Tongue (tissue), 2 donors: Measurements from ENCODE around the gene LRP2. TPM values are rescaled to one million over a fixed set of nuclear protein-coding genes. Genes with fewer than 3 reads are reported as not detected.
"Not testable (repeated sequence)": the region's sequence is repeated elsewhere in the genome, so short reads cannot be mapped to it uniquely, and the experiment has no call there.

Source experiments
- DNase-seq: peaks from one replicate; pipeline ENCODE4 v3.0.0-alpha.2; 2015
- total RNA-seq: library from RNA; depleted of rRNA; stranded (reverse); fragments of >200 nt; gene quantifications from one replicate; pipeline ENCODE4 v1.2.3, GENCODE V29; 2014

LRP2 gene
- total RNA-seq, 1 donor from 2014 or later, result 0.10 TPM

DNA sequence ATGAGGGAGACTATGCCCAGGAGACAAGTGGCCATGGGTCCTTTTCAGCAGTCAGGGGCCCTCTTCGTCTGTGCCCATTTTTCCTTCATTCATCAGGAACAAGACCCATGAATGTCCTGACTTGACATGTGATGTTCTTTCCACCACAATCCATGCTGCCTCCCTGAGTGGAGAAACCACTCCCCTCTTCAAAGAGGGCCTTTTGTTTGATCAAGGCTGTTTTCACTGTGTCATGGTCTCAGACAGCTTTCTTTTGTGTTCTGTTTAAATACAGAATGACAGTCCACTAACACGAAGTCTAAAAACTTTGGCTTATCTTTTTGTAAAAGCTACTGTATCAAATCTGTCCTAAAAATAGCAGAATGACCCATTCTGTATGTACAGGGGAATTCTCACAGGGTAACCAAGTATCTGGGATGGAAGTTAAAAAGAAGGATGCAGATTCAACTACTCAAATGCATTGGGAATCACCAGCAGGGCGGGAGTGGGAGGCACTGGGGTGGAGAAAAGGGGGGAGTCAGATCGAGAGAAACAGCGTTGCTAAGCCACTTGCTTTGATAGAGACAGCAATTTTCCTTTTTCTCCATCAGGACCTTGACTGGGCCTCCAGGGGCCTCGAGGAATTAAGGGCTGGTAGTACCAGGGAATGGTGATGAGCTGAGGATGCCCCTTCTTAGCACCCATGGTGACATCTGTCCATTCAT is 13.9 kb downstream of the LRP2 start:
- no peak for DNase-seq

DNA sequence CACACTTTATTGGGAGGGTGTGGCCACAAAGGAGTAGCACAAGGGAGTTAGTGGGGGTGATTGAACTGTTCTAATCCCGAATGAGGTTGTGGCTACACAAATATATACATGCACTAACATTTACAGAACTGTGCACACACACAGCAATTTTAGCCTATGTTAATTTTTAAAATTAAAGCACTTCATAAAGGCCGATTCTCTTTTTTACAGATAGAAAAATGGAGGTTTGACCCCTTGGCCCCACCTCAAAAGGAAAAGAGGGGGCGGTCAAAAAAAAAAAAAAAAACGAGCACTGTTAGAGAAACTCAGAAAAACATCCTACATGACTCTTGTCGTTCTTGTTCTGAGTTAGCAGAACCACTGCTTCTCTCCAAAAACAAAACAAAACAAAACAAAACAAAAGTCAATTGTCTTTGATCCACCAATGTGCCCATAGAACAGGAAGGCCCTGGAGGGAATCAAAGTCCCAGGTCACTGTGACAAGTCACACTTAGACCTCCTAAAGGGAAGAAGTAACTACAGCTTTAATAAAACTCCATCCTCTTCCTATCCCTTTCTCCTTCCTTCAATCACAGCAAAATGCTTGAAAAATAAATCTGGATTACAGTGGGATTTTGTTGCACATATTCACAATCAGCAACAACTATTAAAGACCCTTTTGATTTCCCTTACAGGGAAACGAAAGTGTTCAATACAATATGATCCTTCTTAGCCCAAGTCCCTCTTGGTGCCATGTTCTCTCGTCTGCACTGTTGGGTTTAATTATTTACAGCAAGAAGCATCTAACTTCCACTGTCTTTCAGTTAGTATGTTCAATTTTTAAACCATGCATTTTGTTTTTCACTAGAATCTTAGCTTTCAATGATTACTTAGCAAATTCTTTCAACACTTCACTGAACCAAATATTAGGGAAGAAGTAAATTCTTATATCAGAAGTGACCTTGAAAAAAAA is 16.6 kb downstream of the LRP2 start:
- no peak for DNase-seq

DNA sequence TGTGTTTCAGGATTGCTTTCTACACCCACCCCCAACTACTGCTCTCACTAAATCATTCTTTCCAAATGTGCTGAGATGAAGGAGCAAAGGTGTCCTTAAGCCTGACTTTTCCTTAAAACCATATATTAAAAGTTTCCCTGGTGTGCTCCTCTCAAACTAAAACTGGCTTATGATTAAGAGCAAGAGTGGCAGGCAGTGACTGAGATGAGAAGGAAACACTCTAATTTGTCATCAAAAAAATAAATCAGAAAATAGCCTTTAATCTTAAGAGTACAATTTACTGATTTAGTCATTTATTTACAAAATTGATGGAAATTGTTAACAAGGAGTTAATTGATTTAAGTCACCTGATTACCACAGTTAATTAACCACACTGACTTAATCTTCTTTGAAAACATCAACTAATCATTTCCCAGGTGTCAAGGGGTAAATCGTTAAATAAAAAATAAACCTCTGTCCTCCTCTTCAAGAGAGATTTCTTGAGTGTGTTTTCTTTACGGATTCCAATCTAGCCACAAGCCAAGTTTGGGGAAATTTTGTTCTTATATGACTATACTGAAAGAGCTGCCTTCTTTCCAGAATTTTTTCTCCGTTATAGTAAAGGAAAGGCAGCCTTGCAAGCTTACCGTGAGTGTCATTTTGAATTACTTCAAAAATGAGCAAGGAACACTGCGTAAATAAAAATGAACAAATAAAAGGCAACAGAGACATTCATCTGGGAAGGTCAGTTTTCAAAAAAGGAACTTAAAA is 17.4 kb downstream of the LRP2 start:
- DNase-seq, result no peak

DNA sequence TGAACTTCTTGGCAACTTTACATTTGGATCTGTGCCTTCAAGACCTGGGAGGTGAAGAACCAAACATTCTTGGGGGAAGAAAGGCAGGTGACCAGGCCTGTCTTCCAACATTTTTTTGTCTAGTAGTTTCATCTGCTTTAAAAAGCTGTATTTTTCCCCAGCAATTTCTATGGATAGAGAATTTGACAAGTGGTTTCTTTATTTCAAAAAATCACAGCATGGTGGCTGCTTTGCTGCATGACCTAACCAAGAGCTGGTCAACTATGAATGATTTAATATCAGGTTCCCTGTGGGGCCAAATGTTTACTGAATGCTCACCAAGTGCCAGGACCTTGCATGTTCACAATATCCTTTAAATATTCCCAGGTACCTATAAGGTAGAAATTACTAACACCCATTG is 19.1 kb downstream of the LRP2 start:
- no peak for DNase-seq

DNA sequence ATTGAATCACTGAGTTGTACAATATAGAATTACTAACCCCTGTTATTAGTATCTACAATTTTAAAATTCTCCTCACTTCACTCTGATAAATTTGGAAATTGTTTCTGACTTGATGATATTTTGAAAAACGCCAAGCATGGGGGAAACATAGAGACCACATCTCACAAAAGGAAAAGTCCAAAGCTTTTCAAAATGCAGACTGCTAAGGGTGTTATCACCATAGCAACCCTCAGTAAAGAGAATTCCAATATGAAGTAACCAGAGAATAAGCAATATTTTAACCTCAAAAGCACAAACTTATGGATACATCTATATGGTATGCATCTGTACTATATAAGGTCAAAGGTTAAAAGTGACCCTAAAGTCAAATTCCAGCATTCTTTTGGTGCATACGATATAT is 22.7 kb downstream of the LRP2 start:
- no peak for DNase-seq

DNA sequence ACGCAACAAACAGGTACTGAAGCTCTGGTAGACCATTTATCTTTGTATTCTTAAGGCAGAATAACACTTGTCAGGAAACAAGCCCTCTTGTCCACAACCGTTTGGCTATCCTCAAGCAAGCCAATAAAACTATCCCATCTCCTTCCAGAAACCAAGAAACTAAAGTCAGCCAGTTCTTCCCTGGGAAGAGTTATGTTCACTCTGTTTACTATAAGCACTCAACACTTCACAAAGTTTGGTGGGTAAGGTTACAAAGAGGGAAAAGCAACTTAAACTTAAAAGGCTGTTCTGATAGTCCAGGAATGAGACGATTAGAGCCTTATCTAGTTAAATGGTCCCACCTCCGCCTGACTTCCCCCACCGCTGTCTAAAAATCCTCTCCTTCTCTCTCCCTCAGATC is 25.6 kb downstream of the LRP2 start:
- no peak for DNase-seq

DNA sequence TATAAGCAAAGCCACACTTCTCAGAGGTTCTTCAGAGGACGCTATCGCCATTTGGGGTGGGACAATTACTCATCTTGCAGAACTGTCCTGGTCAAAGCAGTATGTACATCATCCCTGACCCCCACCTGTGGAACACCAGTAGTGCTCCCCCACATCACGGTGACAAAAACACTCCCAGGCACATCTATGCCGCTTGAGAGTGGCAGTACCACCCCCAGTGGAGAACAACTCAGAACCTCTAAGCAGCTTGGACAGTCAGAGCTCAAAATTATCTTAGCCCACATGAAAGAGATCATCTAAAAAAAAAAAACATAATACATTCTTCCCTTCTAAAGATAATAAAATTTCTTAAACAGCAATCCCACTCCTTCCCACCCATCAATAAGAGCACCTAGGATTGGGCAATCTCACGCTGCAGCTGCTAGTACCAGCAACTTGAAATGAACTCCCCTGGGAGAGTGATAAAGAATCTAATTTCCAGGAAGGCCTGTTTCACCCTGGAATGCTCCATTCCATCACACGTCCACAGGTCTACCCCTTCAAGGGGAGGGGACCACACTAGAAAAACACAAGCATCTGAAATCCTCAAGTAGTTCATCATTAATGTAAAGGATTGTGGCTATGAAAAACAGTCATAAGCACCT is 31.7 kb downstream of the LRP2 start:
- DNase-seq, result no peak

DNA sequence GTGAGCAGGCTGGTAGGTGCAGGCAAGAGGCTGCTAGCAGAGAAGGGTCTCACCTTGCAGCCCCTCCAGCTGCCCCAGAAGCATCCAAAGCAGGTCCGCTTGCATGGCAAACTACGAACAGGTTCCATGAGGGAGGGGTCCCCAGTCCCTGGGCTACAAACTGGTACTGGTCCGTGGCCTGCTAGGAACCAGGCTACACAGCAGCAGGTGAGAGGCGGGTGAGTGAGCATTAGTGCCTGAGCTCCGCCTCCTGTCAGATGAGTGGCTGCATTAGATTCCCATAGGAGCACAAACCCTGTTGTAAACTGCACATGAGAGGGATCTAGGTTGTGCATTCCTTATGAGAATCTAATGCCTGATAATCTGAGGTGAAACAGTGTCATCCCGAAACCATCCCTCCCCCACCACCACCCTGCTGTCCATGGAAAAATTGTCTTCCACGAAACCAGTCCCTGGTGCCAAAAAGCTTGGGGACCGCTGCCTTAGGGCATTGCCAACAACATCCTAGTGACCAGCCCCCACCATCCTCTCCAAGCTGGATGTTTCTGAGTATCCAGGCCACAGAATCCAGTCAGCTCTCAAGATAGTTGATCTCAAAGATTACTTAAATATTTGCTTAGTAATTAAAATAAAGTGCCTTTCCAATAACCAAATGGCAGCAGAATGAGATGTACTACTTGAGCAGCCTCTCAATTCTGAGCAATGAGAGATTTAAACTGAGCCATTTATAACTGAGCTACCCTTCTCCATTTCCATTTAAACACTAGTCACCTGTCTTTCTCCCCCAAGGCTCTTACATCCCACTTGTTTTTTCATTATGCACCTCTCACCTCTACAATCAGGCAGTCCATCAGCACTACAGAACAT is 32.4 kb downstream of the LRP2 start:
- no peak for DNase-seq

DNA sequence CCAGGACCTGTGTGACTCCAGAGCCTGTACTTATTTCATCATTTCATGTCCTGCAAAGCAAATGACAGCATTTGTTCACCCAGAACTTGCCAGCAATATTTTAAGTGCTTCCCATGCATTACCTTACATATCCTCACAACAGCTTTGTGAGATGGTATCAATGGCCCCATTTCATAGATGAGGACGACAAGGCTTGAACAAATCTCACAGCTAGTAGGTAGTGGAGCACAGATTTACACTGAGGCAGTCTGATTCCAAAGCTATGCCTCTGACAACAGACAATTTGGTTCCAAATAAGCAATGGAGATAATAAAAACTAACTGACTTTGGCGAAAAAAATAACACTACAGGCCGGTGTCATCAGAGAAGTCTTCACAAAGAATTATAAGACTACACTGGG is 33.5 kb downstream of the LRP2 start:
- DNase-seq, result no peak

DNA sequence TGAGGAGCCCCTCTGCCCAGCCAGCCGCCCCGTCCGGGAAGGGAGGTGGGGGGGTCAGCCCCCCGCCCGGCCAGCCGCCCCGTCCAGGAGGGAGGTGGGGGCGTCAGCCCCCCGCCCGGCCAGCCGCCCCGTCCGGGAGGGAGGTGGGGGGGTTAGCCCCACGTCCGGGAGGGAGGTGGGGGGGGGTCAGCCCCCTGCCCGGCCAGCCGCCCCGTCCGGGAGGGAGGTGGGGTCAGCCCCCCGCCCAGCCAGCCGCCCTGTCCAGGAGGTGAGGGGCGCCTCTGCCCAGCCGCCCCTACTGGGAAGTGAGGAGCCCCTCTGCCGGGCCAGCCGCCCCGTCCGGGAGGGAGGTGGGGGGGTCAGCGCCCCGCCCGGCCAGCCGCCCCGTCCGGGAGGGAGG is 34.5 kb downstream of the LRP2 start:
- DNase-seq, result not testable (repeated sequence)

DNA sequence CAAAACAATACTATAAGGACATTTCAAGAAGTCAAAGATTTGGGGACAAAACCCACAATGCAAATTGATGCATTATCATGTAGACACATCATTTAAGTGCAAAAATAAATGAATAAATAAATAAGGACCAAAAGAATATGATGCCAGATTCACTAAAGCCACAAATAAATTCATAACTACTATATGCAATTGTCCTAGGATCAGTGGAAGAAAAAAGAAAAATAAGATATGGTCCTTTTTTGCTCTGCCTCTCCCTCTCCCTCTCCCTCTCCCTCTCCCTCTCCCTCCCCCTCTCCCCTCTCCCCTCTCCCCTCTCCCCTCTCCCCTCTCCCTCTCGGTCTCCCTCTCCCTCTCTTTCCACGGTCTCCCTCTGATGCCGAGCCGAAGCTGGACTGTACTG is 36.4 kb downstream of the LRP2 start:
- DNase-seq, result not testable (repeated sequence)

DNA sequence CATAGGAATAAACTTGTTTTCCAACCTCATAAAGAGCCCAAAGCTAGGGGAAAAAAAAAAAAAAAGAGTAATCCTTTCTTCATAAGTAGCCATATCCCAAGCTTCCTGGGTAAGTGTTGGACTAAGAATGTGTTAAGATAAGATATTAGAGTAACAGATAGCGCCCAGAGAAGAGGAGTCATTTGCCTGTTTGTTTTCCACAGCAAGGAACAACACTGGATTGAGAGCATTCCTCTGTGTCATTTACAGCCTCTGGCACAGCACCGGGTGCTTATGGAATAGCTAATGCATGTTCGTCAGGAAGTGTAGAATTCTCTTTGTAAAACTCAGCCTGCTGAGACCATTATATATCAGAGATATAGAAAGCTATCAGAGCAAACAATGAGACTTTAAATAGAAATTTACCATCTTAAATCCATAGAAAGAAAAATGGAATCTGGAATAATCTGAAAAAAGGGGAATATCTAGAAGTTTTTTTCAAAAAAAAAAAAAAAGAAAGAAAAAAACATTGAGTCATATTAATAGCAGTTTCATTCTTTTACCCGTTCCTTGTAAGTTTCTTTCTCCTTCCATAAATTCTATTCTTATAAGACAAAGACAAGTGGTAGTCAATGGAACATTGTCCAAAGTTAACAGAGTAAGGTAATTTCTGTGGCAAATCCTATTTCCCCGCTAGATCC is 37.6 kb downstream of the LRP2 start:
- no peak for DNase-seq

DNA sequence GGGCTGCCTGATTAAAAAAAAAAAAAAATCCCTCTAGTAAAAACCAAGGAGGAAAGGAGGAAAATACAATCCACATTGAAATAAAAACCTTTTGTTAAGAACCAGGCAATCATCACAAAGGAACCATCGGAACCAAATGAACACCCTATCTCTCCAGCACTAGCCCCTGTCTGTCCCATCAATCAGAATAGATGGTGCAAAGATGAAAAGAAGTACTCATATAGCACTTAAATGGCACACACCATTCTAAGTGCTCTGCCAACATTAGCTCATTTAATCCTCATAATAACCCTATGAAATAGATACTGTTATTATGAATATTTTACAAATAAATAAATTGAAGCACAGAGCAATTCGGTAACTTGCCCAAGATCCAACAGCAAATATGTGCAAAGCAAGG is 38.5 kb downstream of the LRP2 start:
- DNase-seq, result no peak

DNA sequence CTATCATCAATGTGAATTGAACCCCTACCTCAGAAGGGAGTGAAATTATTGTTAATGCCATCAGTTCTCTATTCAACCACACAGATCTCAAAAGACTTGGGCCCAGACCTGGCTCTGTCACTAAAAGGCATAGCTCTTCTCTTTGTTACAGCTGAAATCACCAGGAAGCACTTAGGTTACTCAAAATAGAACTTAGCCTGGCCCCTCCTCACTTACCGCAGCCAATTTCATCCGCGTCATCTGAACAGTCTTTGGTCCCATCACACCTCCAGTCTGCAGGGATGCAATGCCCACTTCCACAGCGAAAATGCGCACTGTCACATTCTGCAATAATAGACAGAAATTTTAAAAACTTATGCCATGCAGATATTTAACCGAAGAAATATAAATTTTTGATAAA is 41.8 kb downstream of the LRP2 start:
- no peak for DNase-seq

DNA sequence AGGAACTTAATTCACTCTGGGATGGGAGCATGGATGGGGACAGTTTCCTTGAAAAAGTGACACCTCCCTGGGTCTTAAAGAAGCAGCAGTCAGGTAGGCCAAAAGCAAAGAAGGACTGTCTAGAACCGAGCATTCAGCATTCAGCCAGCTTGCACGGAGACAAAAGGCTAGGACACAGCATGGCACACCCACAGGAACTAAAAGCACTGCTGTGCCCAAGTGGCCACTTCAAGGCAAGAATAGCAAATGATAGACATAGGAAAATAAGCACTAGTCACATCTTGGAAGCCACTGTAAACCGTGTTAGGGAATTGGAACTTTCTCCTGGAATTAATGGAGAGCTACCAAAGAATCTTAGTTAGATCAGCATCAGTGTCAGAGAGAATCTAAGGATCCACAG is 47.0 kb downstream of the LRP2 start:
- DNase-seq, result no peak

DNA sequence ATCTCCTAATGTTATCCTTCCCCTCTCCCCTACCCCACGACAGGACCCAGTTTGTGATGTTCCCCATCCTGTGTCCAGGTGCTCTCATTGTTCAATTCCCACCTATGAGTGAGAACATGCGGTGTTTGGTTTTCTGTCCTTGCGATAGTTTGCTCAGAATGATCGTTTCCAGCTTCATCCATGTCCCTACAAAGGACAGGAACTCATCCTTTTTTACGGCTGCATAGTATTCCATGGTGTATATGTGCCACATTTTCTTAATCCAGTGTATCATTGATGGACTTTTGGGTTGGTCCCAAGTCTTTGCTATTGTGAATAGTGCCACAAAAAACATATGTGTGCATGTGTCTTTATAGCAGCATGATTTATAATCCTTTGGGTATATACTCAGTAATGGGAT is 54.0 kb downstream of the LRP2 start:
- DNase-seq, result not testable (repeated sequence)

DNA sequence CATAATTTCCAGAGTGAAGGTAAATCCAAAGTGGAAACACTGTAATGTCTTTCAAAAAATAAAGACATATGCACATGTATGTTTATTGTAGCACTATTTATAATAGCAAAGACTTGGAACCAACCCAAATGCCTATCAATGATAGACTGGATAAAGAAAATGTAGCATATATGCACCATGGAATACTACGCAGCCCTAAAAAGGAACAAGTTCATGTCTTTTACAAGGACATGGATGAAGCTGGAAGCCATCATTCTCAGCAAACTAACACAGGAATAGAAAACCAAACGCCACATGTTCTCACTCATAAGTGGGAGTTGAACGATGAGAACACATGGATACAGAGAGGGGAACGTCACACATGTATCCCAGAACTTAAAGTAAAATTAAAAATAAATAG is 57.6 kb downstream of the LRP2 start:
- not testable (repeated sequence) for DNase-seq

DNA sequence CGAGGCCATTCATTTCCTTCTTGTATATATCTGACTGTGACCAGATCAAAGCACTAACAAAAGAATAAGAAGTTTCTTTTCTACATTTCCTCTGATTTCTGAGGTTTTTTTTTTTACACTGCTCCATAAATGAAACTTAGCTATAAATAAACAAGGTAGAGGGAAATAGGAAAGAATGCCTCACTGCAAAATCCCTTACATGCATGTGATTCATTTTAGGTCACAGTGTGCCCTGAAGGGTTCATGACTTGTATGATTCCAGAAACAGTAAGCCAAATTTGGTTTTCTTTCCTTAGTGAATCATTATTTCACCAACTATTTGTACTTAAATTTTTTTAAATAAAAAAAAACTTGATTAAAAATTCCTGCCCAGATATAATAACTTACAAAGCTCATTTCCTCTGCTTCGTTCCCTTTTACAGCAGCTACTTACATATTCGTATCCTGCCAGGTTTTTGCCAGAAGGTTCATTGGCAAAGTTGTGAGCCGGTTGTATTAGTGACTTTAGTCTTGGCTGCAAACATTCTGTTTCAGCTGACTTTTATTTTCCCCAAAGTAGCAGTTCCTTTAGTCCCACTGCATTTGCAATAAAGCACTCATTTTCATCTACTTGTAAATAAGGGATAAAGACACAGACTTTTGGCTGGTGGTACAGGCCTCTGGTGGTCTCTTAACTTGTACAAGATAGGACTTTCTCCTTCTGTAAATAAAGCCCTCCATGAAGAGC is 58.6 kb downstream of the LRP2 start:
- DNase-seq, result no peak

DNA sequence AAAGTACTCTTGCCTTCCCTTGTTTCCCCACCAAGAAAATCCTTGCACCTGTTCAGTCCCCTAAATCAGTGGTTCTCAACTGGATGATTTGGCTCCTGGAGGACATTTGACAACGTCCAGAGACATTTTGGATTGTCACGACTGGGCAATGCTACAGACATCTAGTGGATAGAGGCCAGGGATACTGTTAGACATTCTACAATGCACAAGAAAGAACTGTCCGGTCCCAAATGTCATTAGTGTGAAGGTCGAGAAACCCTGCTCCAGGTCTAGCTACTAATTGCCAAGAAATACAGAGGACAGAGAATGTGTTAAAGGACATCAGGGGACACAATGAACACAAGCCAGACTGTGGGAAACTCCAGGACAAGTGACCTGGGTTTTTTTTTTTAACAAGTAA is 60.0 kb downstream of the LRP2 start:
- no peak for DNase-seq
